Measurements from ENCODE around the gene HAUS5.

GRCh38 chr19:35590875-35591274 is 21.7 kb upstream of the HAUS5 start:
- TF ChIP-seq CTCF (conservative IDR thresholded peaks at IDR 0.05; ENCODE audit: low read length) = no peak
- no peak for TF ChIP-seq EZH2phosphoT487 (IDR thresholded peaks at IDR 0.05; ENCODE audit: borderline replicate concordance, low read depth, low read length)
